K562 (cell line): ENCODE data around the gene MTMR3. TPM values are rescaled to one million over a fixed set of nuclear protein-coding genes. Genes with fewer than 3 reads are reported as not detected.
A peak's percentile ranks its signal among the peaks of the same experiment; 100 is the strongest.

Experiments
- ARID3A ChIP-seq: IDR thresholded peaks from 2 replicates; pipeline ENCODE4 v1.6.1; 2012; ENCODE audit warnings: low read depth, low read length, improper control_type of control experiment, borderline replicate concordance
- CHCHD3 ChIP-seq: fragments of 250-450 bp; sonication (Bioruptor Pico); IDR thresholded peaks from 2 replicates; pipeline ENCODE4 v2.1.2; 2022; ENCODE audit warnings: mild to moderate bottlenecking
- CHD7 ChIP-seq: fragments of 200-600 bp; sonication (generic); IDR thresholded peaks from one replicate; pipeline ENCODE4 v1.6.1; 2012; ENCODE audit warnings: mild to moderate bottlenecking, low read depth, low read length, inconsistent platforms
- KHSRP ChIP-seq: fragments of 450-650 bp; IDR thresholded peaks from 2 replicates; pipeline ENCODE4 v1.6.1; 2017
- MAX ChIP-seq: sonication (generic); formaldehyde crosslinking; IDR thresholded peaks from 2 replicates; pipeline ENCODE4 v1.9.0; 2022; ENCODE audit warnings: mild to moderate bottlenecking, missing genetic modification reagents
- MEIS2 ChIP-seq: fragments of 450-650 bp; IDR thresholded peaks from 2 replicates; pipeline ENCODE4 v1.6.1; 2014; ENCODE audit warnings: mild to moderate bottlenecking; ENCODE audit not compliant: partially characterized antibody
- PURB ChIP-seq: sonication (generic); formaldehyde crosslinking; IDR thresholded peaks from 2 replicates; pipeline ENCODE4 v1.9.0; 2021; ENCODE audit warnings: low read depth, mild to moderate bottlenecking, missing genetic modification reagents
- RBFOX2 ChIP-seq: fragments of 200-400 bp; formaldehyde crosslinking; IDR thresholded peaks from 2 replicates; pipeline ENCODE4 v1.6.1; 2017; ENCODE audit warnings: low read depth, mild to moderate bottlenecking, low read length, moderate library complexity
- ZNF592 ChIP-seq: fragments of 450-650 bp; IDR thresholded peaks from 2 replicates; pipeline ENCODE4 v1.6.1; 2017; ENCODE audit warnings: antibody characterized with exemption, mild to moderate bottlenecking
- ZNF75A ChIP-seq: fragments of 450-650 bp; formaldehyde crosslinking; IDR thresholded peaks from 2 replicates; pipeline ENCODE4 v1.4.0; 2020; ENCODE audit warnings: mild to moderate bottlenecking
- polyA plus RNA-seq, 8 experiments: library from polyadenylated mRNA; depleted of rRNA in 4 of 8; stranded (reverse) in 5 of 8; unstranded in 3 of 8; fragments of >200 nt; fragmentation: Nextera tagmentation in 2 of 8; fragmentation: Illumina TruSeq in 1 of 8; extraction: Ambion mirVana in 2 of 8; extraction: Trizol in 1 of 8; gene quantifications; 2 replicates each; pipeline versions ENCODE4 v1.2.1 to v1.2.3, GENCODE V29; 2011 to 2014; ENCODE audit warnings: inconsistent platforms in 1 of 8, missing spikeins in 1 of 8
- total RNA-seq, 7 experiments: library from RNA; depleted of rRNA in 6 of 7; stranded (reverse); fragments of >200 nt in 6 of 7; fragmentation: Illumina TruSeq in 2 of 7; extraction: Trizol in 2 of 7; gene quantifications; 2 replicates each; pipeline versions ENCODE4 v1.2.1 to v1.2.3, GENCODE V29; 2011 to 2021; ENCODE audit warnings: low replicate concordance in 1 of 7

MTMR3 gene
- total and polyA plus RNA-seq, 9 of the 15 experiments (the other 6 are each of a cell fraction or from before 2014, with no cell fraction given) = 1.6 to 13.7 (median 7.9) TPM

- 0 out of 2 replicates have a peak, but pooled peaks have one; percentile 10 for TF ChIP-seq ARID3A
- no peak for TF ChIP-seq CHCHD3 (CRISPR knock-in tag)
- no peak for TF ChIP-seq ZNF592
- no peak for TF ChIP-seq PURB (CRISPR knock-in tag)
- peak; percentile 49 for TF ChIP-seq MEIS2
- TF ChIP-seq CHD7 = no peak
- TF ChIP-seq KHSRP = peak; percentile 55; the same call in 1 of the 2 replicates
- TF ChIP-seq ZNF75A (CRISPR knock-in tag) = no peak
- TF ChIP-seq RBFOX2 = no peak
- 0 out of 2 replicates have a peak, but pooled peaks have one; percentile 19 for TF ChIP-seq MAX (CRISPR knock-in tag)
Observed at GRCh38 chr22:29951791-29952413, 68.9 kb downstream of the MTMR3 start (continued).
